Stromal cell of bone marrow (primary cell): ENCODE data around the gene USP3.

ENCODE experiments used
- DNase-seq: peaks from one replicate; pipeline ENCODE4 v3.0.0-alpha.2; 2012; ENCODE audit warnings: low read depth

The USP3 gene

DNA sequence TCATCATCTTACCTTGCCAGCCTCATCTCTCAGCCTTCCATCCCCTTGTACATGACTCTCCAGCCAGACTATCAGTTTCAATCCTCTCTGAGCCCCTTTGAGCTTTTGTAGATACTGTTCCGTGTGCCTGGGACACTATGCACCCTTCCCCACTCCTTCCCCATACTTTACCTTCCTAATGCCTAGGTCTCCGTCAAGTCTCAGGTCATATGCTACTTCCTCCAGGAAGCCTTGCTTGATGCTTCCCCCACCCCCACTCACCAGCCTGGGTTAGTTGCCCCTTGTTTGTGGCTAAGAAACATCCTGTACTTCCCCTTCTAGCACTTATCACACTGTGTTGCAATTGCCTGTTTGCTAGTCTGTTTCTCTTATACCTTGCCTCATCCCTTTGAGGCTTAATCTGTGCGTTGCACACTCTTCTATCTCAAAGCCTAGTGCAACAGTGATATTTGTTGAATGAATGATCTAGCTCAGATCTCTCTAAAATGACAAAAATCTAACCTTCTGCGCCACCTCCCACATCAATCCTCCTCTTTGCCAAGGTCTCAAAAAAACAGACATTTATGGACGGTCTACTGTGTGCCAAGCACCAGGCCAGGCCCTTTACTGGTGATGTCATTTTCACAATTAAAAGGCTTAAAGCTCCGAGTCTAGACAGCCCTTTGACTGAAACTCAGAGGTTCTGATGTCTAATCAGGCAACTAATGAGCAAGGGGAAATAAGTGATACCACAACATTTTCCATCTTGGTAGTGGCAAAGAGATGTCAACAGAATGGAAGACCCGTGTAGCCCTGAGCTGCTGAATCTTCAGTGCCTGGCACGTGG lies 6.5 kb upstream of the USP3 start:
- no peak for DNase-seq

- no peak for DNase-seq
Measured at GRCh38 chr15:63499175-63499549, 5.2 kb upstream of the USP3 start.

GRCh38 chr15:63499611-63500010 lies 4.8 kb upstream of the USP3 start:
- DNase-seq, result no peak

DNA sequence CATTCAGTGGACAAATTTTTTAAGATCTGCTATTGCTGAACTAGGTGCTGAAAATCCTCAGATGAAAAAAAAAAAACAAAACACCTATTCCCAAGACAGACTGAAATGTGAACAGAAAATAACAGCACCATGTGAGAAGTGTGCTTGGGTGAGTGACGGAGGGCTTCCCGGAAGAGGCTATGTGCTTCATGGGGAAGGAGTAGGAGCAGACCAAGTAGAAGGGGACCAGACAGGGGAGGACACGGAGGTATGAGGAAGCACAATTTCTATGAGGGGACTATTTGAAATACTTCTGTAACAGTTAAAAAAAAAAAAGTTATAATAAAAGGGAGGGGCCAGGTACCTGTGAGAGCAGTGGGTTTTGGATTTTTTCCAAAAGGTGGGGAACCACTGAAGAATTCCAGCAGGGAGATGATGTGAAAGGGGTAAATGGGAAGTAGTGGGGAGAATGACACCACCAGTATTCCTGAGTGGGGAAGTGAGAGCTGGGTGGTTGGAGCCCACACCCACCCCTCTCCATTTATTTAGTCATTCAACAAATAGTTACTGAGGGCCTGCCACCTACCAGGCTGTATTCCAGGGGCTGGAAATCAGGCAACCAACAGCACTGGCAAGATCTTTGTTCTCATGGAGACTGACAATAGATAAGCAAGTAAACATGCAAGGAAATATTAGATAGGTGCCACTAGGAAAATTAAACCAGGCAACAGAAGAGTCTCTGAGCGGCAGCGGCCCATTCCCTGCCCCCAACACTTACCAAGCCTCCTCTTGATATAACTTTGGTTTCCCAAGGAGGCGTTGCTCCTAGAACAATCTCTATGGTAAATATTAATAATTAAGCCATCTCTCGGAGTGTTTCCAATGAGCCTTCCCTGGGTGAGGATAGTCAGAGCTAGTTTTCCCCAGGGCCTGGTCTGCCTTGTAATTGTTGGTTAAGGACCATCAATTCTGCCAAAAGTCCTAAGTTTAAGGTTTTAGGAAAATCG lies 3.8 kb upstream of the USP3 start:
- no peak for DNase-seq

DNA sequence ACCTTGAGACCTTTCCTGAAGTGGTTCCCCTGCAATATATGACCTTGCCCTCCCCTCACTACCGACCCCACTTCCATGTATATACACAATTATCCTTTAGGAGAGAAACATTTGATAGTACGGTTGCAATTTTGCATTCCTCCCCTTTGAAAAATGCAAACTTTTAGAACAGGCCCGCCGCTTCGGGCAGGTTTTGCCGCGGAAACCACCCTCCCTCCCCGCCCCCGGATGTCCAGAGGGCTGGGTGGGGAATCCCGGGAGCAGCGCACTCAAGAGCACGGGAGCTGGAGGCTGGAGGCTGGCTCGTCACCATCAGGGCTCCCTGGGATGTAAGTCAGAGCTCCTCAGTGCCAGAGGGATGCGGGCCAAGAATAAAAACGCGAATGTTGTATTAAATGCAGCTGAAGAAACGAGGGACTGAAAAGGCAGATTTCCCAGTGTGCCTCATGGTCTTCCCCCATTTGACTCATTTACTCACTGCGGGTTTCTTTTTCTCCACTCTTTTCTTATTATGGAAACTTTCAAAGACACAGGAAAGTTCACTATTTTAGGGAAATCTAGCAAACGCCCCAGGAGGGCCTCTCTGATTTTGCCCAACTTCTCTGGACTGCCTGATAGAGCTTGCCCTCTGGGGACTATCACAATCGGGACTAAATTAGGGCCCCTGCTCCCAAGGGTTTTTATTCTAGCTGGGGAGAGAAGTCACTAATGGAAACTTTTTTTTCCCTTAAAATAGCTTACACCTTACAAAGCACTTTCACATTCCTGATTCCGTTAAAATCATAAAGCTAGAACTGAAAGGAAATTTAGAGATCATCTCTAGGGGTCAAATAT lies 2.9 kb upstream of the USP3 start:
- peak; percentile 99 for DNase-seq

DNA sequence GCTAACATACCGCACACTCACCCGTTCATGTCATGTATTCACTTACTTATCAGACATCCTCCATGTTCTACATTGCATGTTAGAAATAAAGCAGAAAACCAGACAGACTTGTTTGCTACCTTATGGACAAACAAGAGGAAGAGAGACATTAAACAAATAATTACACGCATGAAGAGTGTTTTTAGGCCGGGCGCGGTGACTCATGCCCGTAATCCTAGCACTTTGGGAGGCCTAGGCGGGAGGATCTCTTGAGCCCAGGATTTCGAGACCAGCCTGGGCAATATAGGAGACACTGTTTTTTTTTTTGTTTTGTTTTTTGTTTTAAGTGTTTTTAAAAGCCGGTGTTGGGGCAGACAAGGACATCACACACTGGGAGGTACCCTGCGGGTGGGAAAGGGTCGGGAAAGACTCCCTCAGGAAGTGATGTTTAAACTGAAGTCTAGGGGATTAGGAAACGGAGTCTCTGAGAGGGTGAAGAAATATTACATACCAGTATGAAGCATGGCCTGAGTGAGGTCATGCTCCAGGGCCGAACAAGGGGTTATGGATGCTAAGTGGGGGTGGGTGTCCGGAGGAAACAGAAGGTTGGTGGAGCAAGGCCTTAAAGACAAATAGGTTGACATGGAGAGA lies 2.1 kb upstream of the USP3 start:
- no peak for DNase-seq

DNA sequence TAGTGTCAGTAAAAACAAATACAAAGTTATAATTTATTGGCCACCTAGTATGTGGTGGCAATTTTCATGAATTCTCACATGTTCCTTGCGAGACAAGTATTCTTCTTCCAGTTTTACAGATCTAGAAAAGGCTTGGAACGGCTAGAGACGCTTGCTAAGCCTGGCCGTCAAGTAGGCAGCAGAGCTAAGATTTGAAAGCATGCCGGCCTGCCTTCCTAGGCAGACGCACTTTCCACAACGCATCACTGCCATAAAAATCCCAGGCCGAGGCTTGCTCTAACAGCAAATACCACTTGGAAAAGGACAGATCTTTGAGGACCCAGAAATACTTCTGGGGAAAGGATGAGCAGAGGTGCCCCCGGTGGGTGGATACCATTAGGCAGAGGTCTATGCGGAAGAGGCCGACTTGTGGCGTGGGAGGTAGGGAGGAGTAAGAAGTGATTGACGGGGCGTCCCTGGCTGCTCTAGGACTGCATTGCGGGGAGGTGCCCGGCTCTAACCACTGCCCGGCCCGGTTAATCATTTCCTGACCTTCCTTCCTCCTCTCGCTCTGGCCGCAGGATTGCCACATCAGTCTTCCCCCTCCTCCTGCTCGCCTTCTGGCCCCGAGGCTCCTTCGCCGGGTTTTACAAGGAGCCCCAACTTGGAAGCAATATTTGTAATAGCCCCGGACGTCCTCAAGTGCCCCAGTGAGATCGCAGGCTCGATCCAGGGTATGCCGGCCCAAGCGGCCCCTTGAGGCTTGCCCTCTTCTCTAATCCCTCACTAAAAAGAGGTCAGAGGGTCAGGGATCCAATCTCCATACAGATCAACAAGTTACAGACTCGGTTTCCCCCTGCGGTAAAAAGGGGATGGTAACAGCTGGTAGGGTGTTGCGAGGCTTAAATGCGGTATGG lies 1.3 kb upstream of the USP3 start:
- DNase-seq, result peak; percentile 96

DNA sequence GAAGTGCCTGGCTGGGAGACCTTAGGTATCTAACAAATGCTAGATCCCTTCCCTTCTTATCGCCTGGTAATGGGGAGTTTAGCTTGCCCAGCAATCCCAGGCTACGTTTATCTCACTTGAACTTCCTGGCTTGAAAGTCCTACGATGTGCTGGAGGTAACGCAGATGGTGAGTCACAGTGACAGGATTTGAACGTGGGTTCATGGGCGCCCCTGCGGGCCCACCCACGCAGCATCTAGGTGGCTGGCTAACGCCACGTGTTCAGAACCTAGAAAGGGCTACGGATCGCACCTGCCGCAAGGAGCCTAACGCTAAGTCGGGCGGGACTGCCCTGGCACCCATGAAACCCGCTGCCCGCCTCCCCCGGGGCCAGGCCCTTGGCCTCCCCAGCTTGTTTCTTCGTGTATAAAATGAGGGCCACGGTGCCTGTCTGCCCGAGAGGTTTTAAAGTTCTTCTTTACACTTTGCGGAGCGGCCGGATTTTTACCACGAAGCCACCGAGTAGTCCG lies 600 bp upstream of the USP3 start:
- DNase-seq, result no peak

- no peak for DNase-seq
Measured at GRCh38 chr15:63504979-63505841, 817 bp downstream of the USP3 start.

DNA sequence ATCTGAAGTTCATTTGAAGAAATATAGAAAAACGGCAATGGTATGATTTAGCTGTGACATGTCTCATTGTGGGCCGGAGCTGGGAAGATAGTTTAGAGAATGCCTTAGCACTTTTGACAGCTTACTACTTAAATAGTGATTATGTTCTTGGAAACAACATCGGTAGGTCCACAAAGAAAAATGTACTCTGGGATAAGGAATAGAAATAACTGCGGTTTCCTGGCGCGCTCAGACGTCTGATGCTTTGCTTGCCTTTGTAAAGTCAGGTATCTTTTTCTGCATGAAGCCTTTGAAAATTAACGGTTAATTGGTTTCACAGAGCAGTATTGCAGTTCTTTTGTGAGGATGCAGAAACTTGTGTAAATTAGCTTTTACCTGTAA lies 1.4 kb downstream of the USP3 start:
- no peak for DNase-seq

DNA sequence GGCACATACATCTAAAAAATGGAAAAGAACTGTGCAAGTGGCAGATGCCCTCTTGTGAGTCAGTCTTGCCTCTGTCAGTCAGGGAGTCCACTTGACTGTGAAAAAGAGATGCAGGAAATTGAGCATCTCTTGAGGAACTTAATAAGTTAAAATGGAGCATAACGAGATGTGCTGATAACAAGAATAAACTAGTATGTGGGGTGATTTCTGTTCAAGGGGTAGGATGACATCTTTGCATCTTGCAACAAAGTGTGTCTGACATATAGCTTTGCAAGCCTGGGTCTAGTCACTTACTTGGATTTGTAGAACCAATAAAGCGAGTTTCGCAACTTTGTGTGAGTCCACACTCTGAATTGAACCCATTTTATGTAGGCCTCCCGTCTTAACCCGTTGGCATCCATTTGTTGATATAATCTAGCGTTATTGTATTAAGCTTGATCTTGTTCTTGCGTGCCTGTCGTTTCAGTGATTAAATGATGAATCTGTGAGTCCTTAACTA lies 2.2 kb downstream of the USP3 start:
- DNase-seq, result no peak

DNA sequence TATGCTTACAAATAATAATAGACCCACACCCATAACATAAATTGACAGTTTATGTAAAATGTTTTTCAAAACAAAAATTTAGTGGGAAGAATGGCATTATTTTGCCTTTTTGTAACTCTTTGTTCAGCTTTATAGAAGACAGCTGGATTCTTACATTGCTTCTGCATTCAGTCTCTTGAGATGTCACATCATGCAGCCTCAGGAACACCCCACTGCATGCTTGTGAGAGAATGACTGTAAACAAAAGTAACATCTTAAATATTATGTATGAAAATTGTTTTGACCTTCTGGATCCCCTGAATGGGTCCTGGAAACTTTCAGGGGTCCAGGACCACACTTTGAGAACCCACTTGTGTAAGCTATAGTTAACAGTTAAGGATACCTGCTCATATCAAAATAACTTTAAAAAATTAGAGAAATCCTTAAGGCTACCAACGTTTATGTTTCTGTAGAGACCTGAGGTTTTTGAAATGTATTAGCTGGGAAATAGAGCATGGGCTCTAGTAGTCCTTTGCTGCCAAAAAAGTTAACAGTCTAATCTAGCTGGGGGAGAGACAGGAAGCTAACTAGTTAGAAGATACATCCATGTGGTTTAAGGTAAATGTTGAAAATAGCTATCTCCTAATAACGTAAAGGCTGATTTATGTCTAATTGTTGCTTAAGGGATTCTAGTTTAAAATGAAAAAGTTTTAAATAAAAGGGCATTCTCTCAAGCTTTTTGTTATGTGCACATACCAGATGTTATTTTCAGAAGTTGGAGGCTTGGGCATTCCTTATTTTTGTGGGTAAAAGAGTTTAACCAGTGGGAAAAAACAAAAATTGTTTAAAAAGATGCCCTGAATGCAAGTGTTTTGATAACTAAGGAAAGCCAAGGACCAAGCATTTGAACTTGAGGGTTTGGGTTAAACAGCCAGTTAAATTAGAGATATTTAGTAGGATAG lies 3.8 kb downstream of the USP3 start:
- DNase-seq, result no peak

GRCh38 chr15:63509056-63509954 lies 4.9 kb downstream of the USP3 start:
- DNase-seq, result no peak

DNA sequence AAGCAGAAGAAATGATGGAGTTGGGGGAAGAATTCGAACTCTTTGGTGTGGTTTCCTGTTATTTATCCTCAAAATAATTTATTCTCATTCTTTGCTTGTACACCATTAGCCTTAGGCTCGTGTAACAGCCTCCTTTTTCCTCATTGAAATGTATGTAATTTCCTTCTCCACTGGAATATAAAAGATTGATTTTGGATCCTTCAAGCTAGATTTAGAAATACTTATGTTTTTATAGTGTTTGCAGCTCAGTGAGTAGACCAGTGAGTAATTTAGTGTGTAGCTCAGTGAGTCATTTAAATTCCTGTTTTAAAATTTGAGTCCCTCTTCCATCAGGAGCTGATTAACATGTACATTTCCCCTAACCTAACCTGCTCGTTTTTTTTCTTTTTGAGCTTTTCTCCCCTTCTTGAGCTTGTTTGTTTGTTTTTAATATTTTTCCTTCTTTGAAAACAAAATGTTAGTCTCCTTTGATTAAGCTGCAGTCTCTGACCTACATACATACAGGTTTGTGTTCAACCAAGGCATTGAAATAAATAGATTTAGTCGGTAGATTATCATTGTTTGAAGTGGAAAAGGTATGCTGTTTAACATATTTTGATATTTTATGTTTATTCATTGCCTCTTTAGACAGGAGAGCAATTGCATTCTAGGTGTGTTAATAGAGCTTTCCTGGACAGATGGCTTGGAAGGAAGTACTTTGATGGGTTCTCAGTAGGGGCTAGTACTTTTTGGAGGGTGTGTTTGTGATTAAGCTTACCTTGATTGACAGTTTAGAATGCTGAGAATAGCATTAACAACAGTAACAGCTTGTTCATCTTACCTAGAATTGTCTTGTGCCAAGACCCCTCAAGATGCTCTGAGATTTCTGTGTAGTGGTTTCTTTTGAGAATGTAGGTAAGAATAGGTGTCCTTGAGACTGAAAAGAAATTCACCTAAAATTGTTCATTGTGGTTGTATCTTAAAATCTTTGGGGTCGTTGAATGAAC lies 5.9 kb downstream of the USP3 start:
- DNase-seq, result no peak

- no peak for DNase-seq
Measured at GRCh38 chr15:63512148-63512547, 7.8 kb downstream of the USP3 start.

GRCh38 chr15:63513271-63513670 lies 8.9 kb downstream of the USP3 start:
- DNase-seq, result no peak
